ENCODE measurements around the gene STK16. TPM values are rescaled to one million over a fixed set of nuclear protein-coding genes. Genes with fewer than 3 reads are reported as not detected.
"Not testable (repeated sequence)": the region's sequence is repeated elsewhere in the genome, so short reads cannot be mapped to it uniquely, and the experiment has no call there.

The STK16 gene
- total RNA-seq, 3 donors from 2014 or later = 13.1 to 18.1 (median 16.4) TPM

DNA sequence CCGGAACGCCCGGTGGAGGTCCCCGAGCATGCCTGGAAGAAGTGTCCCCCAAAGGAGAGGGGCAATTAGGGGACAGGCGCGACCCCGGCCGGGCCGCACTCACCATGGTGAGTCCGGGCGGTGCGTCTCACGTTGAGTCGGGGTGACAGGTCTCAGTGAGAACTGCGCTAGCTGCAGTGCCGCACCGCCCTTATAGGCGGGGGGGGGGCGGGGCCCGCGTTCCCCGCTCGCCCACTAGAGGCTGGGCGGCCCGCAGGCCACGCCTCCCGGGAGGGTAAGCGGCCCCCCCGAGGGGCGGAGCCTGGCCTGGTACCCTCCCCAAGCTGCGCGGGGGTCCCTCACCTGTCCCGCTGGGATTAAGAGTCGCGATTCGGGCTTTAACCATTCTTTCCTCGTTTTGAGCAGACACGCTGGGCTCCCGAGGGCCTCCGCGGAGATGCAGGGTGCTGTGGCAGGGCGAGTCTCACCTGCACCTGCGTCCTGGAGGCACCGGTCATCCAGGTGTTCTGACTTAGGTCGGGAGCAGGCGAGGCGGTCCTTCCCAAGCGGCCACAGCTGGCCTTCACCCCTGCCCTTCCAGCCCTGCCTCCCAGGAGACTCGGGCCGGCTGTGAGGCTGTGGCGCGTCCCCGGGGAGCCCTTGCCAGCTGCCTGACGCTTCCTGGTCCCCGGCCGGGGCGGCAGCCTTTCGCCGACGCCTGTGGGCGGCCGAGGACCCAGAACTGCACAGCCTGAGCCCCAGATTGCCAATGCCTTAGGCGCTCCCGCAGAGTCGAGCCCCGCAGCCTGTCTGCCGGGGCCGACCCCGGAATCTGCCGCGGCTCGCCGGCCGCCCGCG, 8.7 kb downstream of the STK16 start, which contains the start of gene TUBA4A:
TUBA4A (minus strand) TSS at position 166 of the 837 bp plus-strand sequence; CDS start at position 106, 60 bp downstream.
- H3K4me3 ChIP-seq = peak within 1 kb of the TSS; percentile 55 to 76 (median 69)
- no peaks in the 10 kb centered on the region for H3K27me3 ChIP-seq
- H3K27ac ChIP-seq = peak within 1 kb of the TSS; percentile 93 to 98
- intact Hi-C loops (cut with DNase I; ENCODE audit: low total_unique reads) = no loop called here
- H3K4me1 ChIP-seq = peaks cover 11% of the 10 kb centered on the region in 2 donors
- DNase-seq (ENCODE audit: low spot score in 2 of 2) = peak; percentile 85
- no peaks in the 10 kb centered on the region for H3K36me3 ChIP-seq
- peak; percentile 65 to 86 (median 67) for TF ChIP-seq POLR2AphosphoS5 (IDR thresholded peaks at IDR 0.05)
- peak; percentile 83 for TF ChIP-seq POLR2A (IDR thresholded peaks at IDR 0.05)
- TF ChIP-seq, protein P1, sequence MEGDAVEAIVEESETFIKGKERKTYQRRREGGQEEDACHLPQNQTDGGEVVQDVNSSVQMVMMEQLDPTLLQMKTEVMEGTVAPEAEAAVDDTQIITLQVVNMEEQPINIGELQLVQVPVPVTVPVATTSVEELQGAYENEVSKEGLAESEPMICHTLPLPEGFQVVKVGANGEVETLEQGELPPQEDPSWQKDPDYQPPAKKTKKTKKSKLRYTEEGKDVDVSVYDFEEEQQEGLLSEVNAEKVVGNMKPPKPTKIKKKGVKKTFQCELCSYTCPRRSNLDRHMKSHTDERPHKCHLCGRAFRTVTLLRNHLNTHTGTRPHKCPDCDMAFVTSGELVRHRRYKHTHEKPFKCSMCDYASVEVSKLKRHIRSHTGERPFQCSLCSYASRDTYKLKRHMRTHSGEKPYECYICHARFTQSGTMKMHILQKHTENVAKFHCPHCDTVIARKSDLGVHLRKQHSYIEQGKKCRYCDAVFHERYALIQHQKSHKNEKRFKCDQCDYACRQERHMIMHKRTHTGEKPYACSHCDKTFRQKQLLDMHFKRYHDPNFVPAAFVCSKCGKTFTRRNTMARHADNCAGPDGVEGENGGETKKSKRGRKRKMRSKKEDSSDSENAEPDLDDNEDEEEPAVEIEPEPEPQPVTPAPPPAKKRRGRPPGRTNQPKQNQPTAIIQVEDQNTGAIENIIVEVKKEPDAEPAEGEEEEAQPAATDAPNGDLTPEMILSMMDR (IDR thresholded peaks at IDR 0.05) = peak in 2 of 3 donors; percentile 25 to 27
- no peaks in the 10 kb centered on the region for H3K9me3 ChIP-seq

DNA sequence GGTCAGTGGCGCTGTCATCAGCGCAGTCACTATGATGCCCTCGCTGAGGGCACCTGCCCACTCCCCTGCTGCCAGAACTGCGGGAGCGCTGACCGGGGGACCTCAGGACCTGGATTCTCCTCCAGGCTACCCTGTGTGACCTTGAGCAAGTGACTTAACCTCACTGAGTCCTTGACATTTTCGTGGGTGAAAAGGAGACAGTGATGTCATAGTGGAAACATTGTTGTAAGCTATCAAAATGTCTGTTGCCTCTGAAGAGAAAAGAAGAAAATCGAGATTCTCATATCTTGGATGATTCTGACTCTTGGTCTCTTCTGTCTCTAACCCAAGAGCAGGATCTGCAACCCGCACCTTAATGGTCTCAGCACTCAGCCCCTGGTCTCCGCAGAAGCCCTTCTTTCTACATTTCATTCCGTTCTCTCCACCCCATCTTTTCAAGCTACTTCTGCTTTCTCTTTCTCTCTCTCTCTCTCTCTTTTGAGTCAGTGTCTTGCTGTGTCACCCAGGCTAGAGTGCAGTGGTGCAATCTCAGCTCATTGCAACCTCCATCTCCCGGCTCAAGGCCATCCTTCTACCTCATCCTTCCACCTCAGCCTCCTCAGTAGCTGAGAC, 9.4 kb downstream of the STK16 start:
- Histone ChIP-seq H3K9me3 (no peaks in the 10 kb centered on the region), H3K4me1 (peaks cover 9 to 11% of the 10 kb centered on the region in 2 donors), H3K27ac (peak overlapping the region; percentile 93 to 98), H3K27me3 (no peaks in the 10 kb centered on the region), H3K4me3 (peak overlapping the region; percentile 55 to 76 (median 69)), H3K36me3 (no peaks in the 10 kb centered on the region)
- DNase-seq (ENCODE audit: low spot score in 2 of 2) = no peak
- intact Hi-C loops (cut with DNase I; ENCODE audit: low total_unique reads) = no loop called here
- TF ChIP-seq, protein P1 (IDR thresholded peaks at IDR 0.05) = no peak
- no peak for TF ChIP-seq POLR2A (IDR thresholded peaks at IDR 0.05)

GRCh38 chr2:219258942-219259341, 13.7 kb downstream of the STK16 start:
- H3K4me3 ChIP-seq; DNase-seq (ENCODE audit: low spot score in 2 of 2); H3K4me1 ChIP-seq; intact Hi-C loops (cut with DNase I; ENCODE audit: low total_unique reads); H3K27me3 ChIP-seq; H3K27ac ChIP-seq; H3K36me3 ChIP-seq; H3K9me3 ChIP-seq: not testable (repeated sequence)

DNA sequence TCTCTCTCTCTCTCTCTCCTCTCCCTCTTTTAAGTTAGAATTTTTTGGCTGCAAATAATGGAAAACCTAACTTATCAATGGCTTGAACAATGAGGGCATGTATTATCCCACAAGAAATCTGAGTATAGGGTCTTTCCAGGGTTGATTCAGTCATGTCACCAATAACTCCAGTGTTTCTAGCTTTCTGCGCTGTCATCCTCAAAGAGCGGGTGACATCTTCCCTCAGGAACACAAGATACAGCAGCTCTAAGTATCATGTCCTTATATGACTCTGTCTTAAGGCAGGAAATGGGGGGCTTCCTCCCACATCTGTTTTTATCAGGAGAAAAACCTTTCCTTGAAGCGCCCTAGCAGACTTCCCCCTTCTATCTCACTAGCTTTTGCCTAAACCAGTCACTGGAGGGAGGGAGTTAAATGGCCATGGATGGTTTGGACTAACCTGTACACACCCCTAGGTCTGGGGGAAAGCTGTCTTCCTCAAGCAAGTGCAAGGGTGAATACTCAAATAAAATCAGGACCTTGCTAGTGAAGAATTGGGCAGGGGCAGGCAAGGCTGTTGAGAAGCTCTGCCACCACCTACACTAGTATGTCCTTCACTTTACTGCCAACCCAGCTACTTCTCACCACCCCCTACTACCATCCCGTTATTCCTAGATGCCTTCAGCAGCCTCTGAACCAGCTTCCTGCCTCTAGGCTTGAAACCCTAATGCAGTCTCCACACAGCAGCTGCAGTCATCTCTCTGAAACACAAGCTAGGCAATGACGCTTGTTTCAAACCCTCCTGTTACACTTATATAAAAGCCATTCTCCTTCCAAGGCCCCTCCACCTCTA, 16.0 kb downstream of the STK16 start:
- intact Hi-C loops (cut with DNase I; ENCODE audit: low total_unique reads) = loop anchor here (5.0 kb wide), 1 partner anchor 859 kb away; no protein-coding TSS in a partner anchor
- no peak overlapping the region for H3K4me3 ChIP-seq
- no peak overlapping the region for H3K27ac ChIP-seq
- H3K4me1 ChIP-seq = no peaks in the 10 kb centered on the region
- TF ChIP-seq, protein P1 (IDR thresholded peaks at IDR 0.05) = no peak
- no peak for TF ChIP-seq POLR2A (IDR thresholded peaks at IDR 0.05)
- no peak for TF ChIP-seq POLR2AphosphoS5 (IDR thresholded peaks at IDR 0.05)
- H3K36me3 ChIP-seq = no peaks in the 10 kb centered on the region
- DNase-seq (ENCODE audit: low spot score in 2 of 2) = no peak
- no peaks in the 10 kb centered on the region for H3K9me3 ChIP-seq
- no peaks in the 10 kb centered on the region for H3K27me3 ChIP-seq

- intact Hi-C loops (cut with DNase I; ENCODE audit: low total_unique reads) = no loop called here
- Histone ChIP-seq H3K27me3 (no peaks in the 10 kb centered on the region), H3K27ac (no peak overlapping the region), H3K4me1 (no peaks in the 10 kb centered on the region), H3K36me3 (no peaks in the 10 kb centered on the region), H3K9me3 (no peaks in the 10 kb centered on the region), H3K4me3 (no peak overlapping the region)
- DNase-seq (ENCODE audit: low spot score in 2 of 2) = no peak
- TF ChIP-seq POLR2AphosphoS5 (IDR thresholded peaks at IDR 0.05) (no peak), POLR2A (IDR thresholded peaks at IDR 0.05) (no peak)
- TF ChIP-seq, protein P1 (IDR thresholded peaks at IDR 0.05) = no peak
These were observed 21.0 kb downstream of the STK16 start for GRCh38 chr2:219266232-219266631.

Measured in breast epithelium (tissue), 4 donors.